Smooth muscle cell (in vitro differentiated cells): ENCODE results near the gene EXOC3. TPM values are rescaled to one million over a fixed set of nuclear protein-coding genes. Genes with fewer than 3 reads are reported as not detected.

Experiments used
- DNase-seq: peaks from one replicate; lab custom pipeline; 2025; ENCODE audit not compliant: unreplicated experiment; lab: John Stamatoyannopoulos, UW
- H2AFZ ChIP-seq: fragments of 200-600 bp; sonication (generic); 2 replicates; pipeline ENCODE4 v1.6.0; 2016; ENCODE audit warnings: antibody characterized with exemption, low read depth, mild to moderate bottlenecking
- H3F3A ChIP-seq: fragments of 200-600 bp; sonication (generic); 2 replicates; pipeline ENCODE4 v1.6.0; 2017; ENCODE audit warnings: antibody characterized with exemption, low read depth
- H3K27ac ChIP-seq: fragments of 200-600 bp; sonication (generic); 2 replicates; pipeline ENCODE4 v1.5.1; 2016; ENCODE audit warnings: low read depth, mild to moderate bottlenecking
- H3K27me3 ChIP-seq: fragments of 200-600 bp; sonication (generic); 2 replicates; pipeline ENCODE4 v1.6.1; 2016; ENCODE audit warnings: low read depth, mild to moderate bottlenecking
- H3K36me3 ChIP-seq: fragments of 200-600 bp; sonication (generic); 2 replicates; pipeline ENCODE4 v1.5.1; 2016; ENCODE audit warnings: low read depth
- H3K4me1 ChIP-seq: fragments of 200-600 bp; sonication (generic); 2 replicates; pipeline ENCODE4 v1.5.1; 2016; ENCODE audit warnings: low read depth
- H3K4me2 ChIP-seq: fragments of 200-600 bp; sonication (generic); 2 replicates; pipeline ENCODE4 v1.6.0; 2016; ENCODE audit warnings: mild to moderate bottlenecking
- H3K4me3 ChIP-seq: fragments of 200-600 bp; sonication (generic); 2 replicates; pipeline ENCODE4 v1.5.1; 2016; ENCODE audit warnings: mild to moderate bottlenecking
- H3K79me2 ChIP-seq: fragments of 200-600 bp; sonication (generic); 2 replicates; pipeline ENCODE4 v1.6.0; 2016; ENCODE audit warnings: low read depth, mild to moderate bottlenecking
- H3K9ac ChIP-seq: fragments of 200-600 bp; sonication (generic); 2 replicates; pipeline ENCODE4 v1.6.0; 2016; ENCODE audit warnings: low read depth
- H3K9me3 ChIP-seq: fragments of 200-600 bp; sonication (generic); replicated peaks from 2 replicates; pipeline ENCODE4 v1.5.1; 2016; ENCODE audit warnings: low read depth
- H4K20me1 ChIP-seq: fragments of 200-600 bp; sonication (generic); 2 replicates; pipeline ENCODE4 v1.6.0; 2016; ENCODE audit warnings: low read depth
- WGBS: methylation state at CpG from one replicate; pipeline ENCODE4 v1.1.7; 2016; ENCODE audit warnings: low lambda C conversion rate; 5-methylcytosine and 5-hydroxymethylcytosine counted together
- polyA plus RNA-seq: library from polyadenylated mRNA; unstranded; fragments of >200 nt; fragmentation: Nextera tagmentation; extraction: Ambion mirVana; gene quantifications from 2 replicates; pipeline ENCODE4 v1.2.1, GENCODE V29; 2016
- total RNA-seq: library from RNA; depleted of rRNA; stranded (reverse); fragments of >200 nt; gene quantifications from 2 replicates; pipeline ENCODE4 v1.2.3, GENCODE V29; 2014
- TF ChIP-seq, protein P1 (sequence below): fragments of 200-600 bp; sonication (generic); IDR thresholded peaks from 2 replicates; pipeline ENCODE4 v1.5.1; 2017; ENCODE audit warnings: borderline replicate concordance, mild to moderate bottlenecking, antibody characterized with exemption; ENCODE audit not compliant: insufficient read depth, poor library complexity, severe bottlenecking

Gene EXOC3
- total and polyA plus RNA-seq, 2 experiments from 2014 or later, result 23.6 to 30.5 TPM

GRCh38 chr5:425714-426113 lies 17.3 kb upstream of the EXOC3 start:
- H2AFZ ChIP-seq, result no peak overlapping the region
- no peaks in the 10 kb centered on the region for H4K20me1 ChIP-seq
- H3K36me3 ChIP-seq, result no peaks in the 10 kb centered on the region
- H3K79me2 ChIP-seq, result no peaks in the 10 kb centered on the region
- no peak overlapping the region for H3K4me2 ChIP-seq
- no peak overlapping the region for H3K9ac ChIP-seq
- H3K9me3 ChIP-seq, result no peaks in the 10 kb centered on the region
- no peak for DNase-seq
- H3K4me3 ChIP-seq, result no peak overlapping the region
- no peaks in the 10 kb centered on the region for H3F3A ChIP-seq
- H3K27ac ChIP-seq, result no peak overlapping the region
- TF ChIP-seq, protein P1, sequence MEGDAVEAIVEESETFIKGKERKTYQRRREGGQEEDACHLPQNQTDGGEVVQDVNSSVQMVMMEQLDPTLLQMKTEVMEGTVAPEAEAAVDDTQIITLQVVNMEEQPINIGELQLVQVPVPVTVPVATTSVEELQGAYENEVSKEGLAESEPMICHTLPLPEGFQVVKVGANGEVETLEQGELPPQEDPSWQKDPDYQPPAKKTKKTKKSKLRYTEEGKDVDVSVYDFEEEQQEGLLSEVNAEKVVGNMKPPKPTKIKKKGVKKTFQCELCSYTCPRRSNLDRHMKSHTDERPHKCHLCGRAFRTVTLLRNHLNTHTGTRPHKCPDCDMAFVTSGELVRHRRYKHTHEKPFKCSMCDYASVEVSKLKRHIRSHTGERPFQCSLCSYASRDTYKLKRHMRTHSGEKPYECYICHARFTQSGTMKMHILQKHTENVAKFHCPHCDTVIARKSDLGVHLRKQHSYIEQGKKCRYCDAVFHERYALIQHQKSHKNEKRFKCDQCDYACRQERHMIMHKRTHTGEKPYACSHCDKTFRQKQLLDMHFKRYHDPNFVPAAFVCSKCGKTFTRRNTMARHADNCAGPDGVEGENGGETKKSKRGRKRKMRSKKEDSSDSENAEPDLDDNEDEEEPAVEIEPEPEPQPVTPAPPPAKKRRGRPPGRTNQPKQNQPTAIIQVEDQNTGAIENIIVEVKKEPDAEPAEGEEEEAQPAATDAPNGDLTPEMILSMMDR, result no peak
- no peaks in the 10 kb centered on the region for H3K4me1 ChIP-seq
- WGBS, result 90% methylated on average over 5 of the region's 5 CpGs
- no peaks in the 10 kb centered on the region for H3K27me3 ChIP-seq

- no peak for DNase-seq
Measured at GRCh38 chr5:426392-426976, 16.5 kb upstream of the EXOC3 start.

DNA sequence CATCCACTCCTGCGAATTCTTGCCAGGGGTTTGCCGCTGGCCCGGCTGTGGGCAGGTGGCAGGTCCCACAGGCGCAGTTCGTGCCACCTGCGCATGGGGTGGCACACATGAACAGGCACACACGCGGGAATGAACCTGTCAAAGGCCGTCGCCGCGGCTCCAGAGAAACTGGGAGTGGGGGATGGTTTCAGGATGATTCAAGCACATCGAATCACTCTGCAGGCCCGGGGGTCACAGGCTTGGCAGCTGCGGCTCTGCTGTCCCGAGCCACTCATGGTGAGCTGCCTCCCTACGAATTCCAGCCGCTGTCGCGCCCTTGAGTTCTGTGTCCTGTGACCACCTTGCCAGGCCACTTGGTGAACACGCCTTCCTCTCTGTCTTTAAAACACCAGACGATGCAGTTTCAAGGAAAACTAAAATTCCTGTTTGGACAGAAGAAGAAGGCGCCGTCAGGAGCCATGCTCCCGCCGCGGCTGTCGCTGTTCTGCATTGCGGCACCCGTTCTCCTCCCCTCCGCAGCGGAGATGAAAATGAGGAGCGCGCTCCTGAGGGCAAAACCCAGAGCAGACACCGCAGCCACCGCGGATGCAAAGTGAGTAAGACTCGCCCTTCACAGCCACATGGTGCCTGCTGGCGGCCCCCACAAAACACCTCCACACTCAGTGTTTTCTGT lies 15.4 kb upstream of the EXOC3 start:
- H3K27ac ChIP-seq, result no peak overlapping the region
- H3K4me2 ChIP-seq, result no peak overlapping the region
- H3K36me3 ChIP-seq, result no peaks in the 10 kb centered on the region
- no peaks in the 10 kb centered on the region for H3K27me3 ChIP-seq
- DNase-seq, result no peak
- H2AFZ ChIP-seq, result no peak overlapping the region
- no peaks in the 10 kb centered on the region for H3K4me1 ChIP-seq
- no peak overlapping the region for H3K4me3 ChIP-seq
- no peaks in the 10 kb centered on the region for H3K79me2 ChIP-seq
- WGBS, result 94% methylated on average over 39 of the region's 39 CpGs
- no peaks in the 10 kb centered on the region for H4K20me1 ChIP-seq
- TF ChIP-seq, protein P1, result no peak
- no peaks in the 10 kb centered on the region for H3F3A ChIP-seq
- no peak overlapping the region for H3K9ac ChIP-seq
- no peaks in the 10 kb centered on the region for H3K9me3 ChIP-seq

More at GRCh38 chr5:426392-426976, 16.5 kb upstream of the EXOC3 start:
- Histone ChIP-seq H3K79me2 (no peaks in the 10 kb centered on the region), H3K36me3 (no peaks in the 10 kb centered on the region), H3F3A (no peaks in the 10 kb centered on the region), H3K9ac (no peak overlapping the region), H3K27ac (no peak overlapping the region), H2AFZ (no peak overlapping the region), H3K4me2 (no peak overlapping the region), H4K20me1 (no peaks in the 10 kb centered on the region), H3K4me3 (no peak overlapping the region), H3K27me3 (no peaks in the 10 kb centered on the region), H3K9me3 (no peaks in the 10 kb centered on the region), H3K4me1 (no peaks in the 10 kb centered on the region)
- WGBS, result 100% methylated on average over 3 of the region's 3 CpGs
- TF ChIP-seq, protein P1, result no peak

- no peaks in the 10 kb centered on the region for H4K20me1 ChIP-seq
- H3K4me3 ChIP-seq, result no peak overlapping the region
- no peaks in the 10 kb centered on the region for H3F3A ChIP-seq
- no peak for DNase-seq
- TF ChIP-seq, protein P1, result no peak
- no peaks in the 10 kb centered on the region for H3K79me2 ChIP-seq
- no peaks in the 10 kb centered on the region for H3K4me1 ChIP-seq
- 98% methylated on average over 11 of the region's 11 CpGs for WGBS
- no peak overlapping the region for H3K27ac ChIP-seq
- no peak overlapping the region for H2AFZ ChIP-seq
- H3K9me3 ChIP-seq, result no peaks in the 10 kb centered on the region
- H3K27me3 ChIP-seq, result no peaks in the 10 kb centered on the region
- H3K36me3 ChIP-seq, result no peaks in the 10 kb centered on the region
- H3K4me2 ChIP-seq, result no peak overlapping the region
- no peak overlapping the region for H3K9ac ChIP-seq
Measured at GRCh38 chr5:428219-428618, 14.8 kb upstream of the EXOC3 start.
